ENCODE measurements around the gene CHRD.

DNA sequence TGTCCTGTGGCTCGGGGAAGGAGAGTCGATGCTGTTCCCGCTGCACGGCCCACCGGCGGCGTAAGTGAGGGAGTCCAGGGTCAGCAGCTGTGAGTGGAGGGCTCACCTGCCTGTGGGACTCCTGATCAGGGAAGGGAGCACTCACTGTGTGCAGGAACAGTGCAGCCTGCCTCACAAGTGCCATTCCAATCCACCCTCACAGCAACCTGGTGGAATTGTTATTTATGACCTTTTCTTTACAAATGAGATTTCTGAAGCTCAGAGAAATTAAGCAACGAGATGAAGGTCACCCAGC is 9.0 kb downstream of the CHRD start:
- TF ChIP-seq, protein P1, sequence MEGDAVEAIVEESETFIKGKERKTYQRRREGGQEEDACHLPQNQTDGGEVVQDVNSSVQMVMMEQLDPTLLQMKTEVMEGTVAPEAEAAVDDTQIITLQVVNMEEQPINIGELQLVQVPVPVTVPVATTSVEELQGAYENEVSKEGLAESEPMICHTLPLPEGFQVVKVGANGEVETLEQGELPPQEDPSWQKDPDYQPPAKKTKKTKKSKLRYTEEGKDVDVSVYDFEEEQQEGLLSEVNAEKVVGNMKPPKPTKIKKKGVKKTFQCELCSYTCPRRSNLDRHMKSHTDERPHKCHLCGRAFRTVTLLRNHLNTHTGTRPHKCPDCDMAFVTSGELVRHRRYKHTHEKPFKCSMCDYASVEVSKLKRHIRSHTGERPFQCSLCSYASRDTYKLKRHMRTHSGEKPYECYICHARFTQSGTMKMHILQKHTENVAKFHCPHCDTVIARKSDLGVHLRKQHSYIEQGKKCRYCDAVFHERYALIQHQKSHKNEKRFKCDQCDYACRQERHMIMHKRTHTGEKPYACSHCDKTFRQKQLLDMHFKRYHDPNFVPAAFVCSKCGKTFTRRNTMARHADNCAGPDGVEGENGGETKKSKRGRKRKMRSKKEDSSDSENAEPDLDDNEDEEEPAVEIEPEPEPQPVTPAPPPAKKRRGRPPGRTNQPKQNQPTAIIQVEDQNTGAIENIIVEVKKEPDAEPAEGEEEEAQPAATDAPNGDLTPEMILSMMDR (IDR thresholded peaks at IDR 0.05) = no peak
- no peak for TF ChIP-seq POLR2A (IDR thresholded peaks at IDR 0.05)

Data from esophagus squamous epithelium (tissue), 4 donors.